HepG2 (cell line): ENCODE results near the gene PPP1R14D. TPM values are rescaled to one million over a fixed set of nuclear protein-coding genes. Genes with fewer than 3 reads are reported as not detected.

Source experiments
- ATF7-NPFF ChIP-seq: sonication (generic); formaldehyde crosslinking; IDR thresholded peaks from 2 replicates; pipeline ENCODE4 v1.8.1; 2023; ENCODE audit warnings: mild to moderate bottlenecking, low read depth, missing genetic modification reagents, moderate library complexity
- ELF1 ChIP-seq: sonication (generic); formaldehyde crosslinking; IDR thresholded peaks from 2 replicates; pipeline ENCODE4 v1.4.0; 2020; ENCODE audit warnings: missing genetic modification reagents
- ESRRA ChIP-seq: sonication (generic); formaldehyde crosslinking; IDR thresholded peaks from 2 replicates; pipeline ENCODE4 v1.5.1; 2020; ENCODE audit warnings: mild to moderate bottlenecking, low read depth, missing genetic modification reagents
- FOSL2 ChIP-seq: sonication (generic); formaldehyde crosslinking; IDR thresholded peaks from 2 replicates; pipeline ENCODE4 v1.4.0; 2020; ENCODE audit warnings: missing genetic modification reagents
- LRRFIP1 ChIP-seq: sonication (generic); formaldehyde crosslinking; conservative IDR thresholded peaks from 2 replicates; pipeline ENCODE4 v1.4.0; 2020; ENCODE audit warnings: missing genetic modification reagents
- MIER2 ChIP-seq: IDR thresholded peaks from 2 replicates; pipeline ENCODE4 v1.6.1; 2016; ENCODE audit warnings: missing biosample characterization, missing genetic modification reagents
- PATZ1 ChIP-seq: sonication (generic); formaldehyde crosslinking; IDR thresholded peaks from 2 replicates; pipeline ENCODE4 v1.4.0; 2020; ENCODE audit warnings: missing genetic modification reagents
- SNAPC5 ChIP-seq: sonication (generic); formaldehyde crosslinking; IDR thresholded peaks from 2 replicates; pipeline ENCODE4 v1.8.1; 2023; ENCODE audit warnings: mild to moderate bottlenecking, missing genetic modification reagents, borderline replicate concordance
- SRSF9 ChIP-seq: fragments of 200-400 bp; formaldehyde crosslinking; IDR thresholded peaks from 2 replicates; pipeline ENCODE4 v1.6.1; 2018; ENCODE audit warnings: borderline replicate concordance, mild to moderate bottlenecking, low read depth, low read length; ENCODE audit not compliant: insufficient read depth, poor library complexity, severe bottlenecking
- TFDP1 ChIP-seq: IDR thresholded peaks from 2 replicates; pipeline ENCODE4 v1.6.1; 2016; ENCODE audit warnings: missing compliant biosample characterization, missing genetic modification reagents, borderline replicate concordance
- ZMYM4 ChIP-seq: sonication (generic); formaldehyde crosslinking; IDR thresholded peaks from 2 replicates; pipeline ENCODE4 v1.8.1; 2023; ENCODE audit warnings: mild to moderate bottlenecking, missing genetic modification reagents
- ZNF44 ChIP-seq: sonication (generic); formaldehyde crosslinking; IDR thresholded peaks from 2 replicates; pipeline ENCODE4 v1.5.1; 2020; ENCODE audit warnings: mild to moderate bottlenecking, missing genetic modification reagents
- ZNF572 ChIP-seq: sonication (generic); formaldehyde crosslinking; IDR thresholded peaks from 2 replicates; pipeline ENCODE4 v1.5.1; 2020; ENCODE audit warnings: mild to moderate bottlenecking, missing genetic modification reagents
- ZNF788 ChIP-seq: sonication (generic); formaldehyde crosslinking; IDR thresholded peaks from 2 replicates; pipeline ENCODE4 v1.5.0; 2020; ENCODE audit warnings: mild to moderate bottlenecking, missing genetic modification reagents, borderline replicate concordance
- polyA plus RNA-seq, 8 experiments: library from polyadenylated mRNA; depleted of rRNA in 3 of 8; stranded (reverse) in 7 of 8; unstranded in 1 of 8; fragments of >200 nt; fragmentation: Illumina TruSeq in 4 of 8; extraction: Trizol in 4 of 8; gene quantifications; 2 replicates each; pipeline versions ENCODE4 v1.2.1 to v1.2.3, GENCODE V29; 2011 to 2016; ENCODE audit warnings: low read depth in 4 of 8, missing spikeins in 1 of 8, mixed read lengths in 1 of 8; ENCODE audit not compliant: insufficient read depth in 1 of 8
- total RNA-seq, 5 experiments: library from RNA; depleted of rRNA; stranded (reverse); fragments of >200 nt; fragmentation: Illumina TruSeq; extraction: Trizol; gene quantifications; 2 replicates each; pipeline ENCODE4 v1.2.3, GENCODE V29; 2016; ENCODE audit warnings: low read depth in 1 of 5
- TF ChIP-seq, protein P1 (sequence below): sonication (generic); formaldehyde crosslinking; IDR thresholded peaks from 2 replicates; pipeline ENCODE4 v1.4.0; 2020; ENCODE audit warnings: missing genetic modification reagents
- TF ChIP-seq, protein P2 (sequence below): IDR thresholded peaks from 2 replicates; pipeline ENCODE4 v1.6.1; 2016; ENCODE audit warnings: mild to moderate bottlenecking, missing biosample characterization, missing genetic modification reagents
- TF ChIP-seq, protein P3 (sequence below): sonication (generic); formaldehyde crosslinking; IDR thresholded peaks from 2 replicates; pipeline ENCODE4 v1.9.0; 2021; ENCODE audit warnings: missing genetic modification reagents, mild to moderate bottlenecking, borderline replicate concordance

The PPP1R14D gene
- total and polyA plus RNA-seq, 2 of the 13 experiments (the other 11 are each of a cell fraction or from before 2014, with no cell fraction given), result 0.53 to 0.55 TPM

- TF ChIP-seq ELF1 (CRISPR knock-in tag) (0 out of 2 replicates have a peak, but pooled peaks have one; percentile 17), LRRFIP1 (CRISPR knock-in tag) (no peak), SRSF9 (no peak), FOSL2 (CRISPR knock-in tag) (peak; percentile 46; the same call in 1 of the 2 replicates), SNAPC5 (no peak), ZNF44 (CRISPR knock-in tag) (no peak), ZNF572 (CRISPR knock-in tag) (no peak), ZMYM4 (CRISPR knock-in tag) (no peak), ZNF788 (CRISPR knock-in tag) (peak; percentile 45; the same call in 1 of the 2 replicates), TFDP1 (CRISPR knock-in tag) (0 out of 2 replicates have a peak, but pooled peaks have one; percentile 21), ESRRA (CRISPR knock-in tag) (no peak), ATF7-NPFF (CRISPR knock-in tag) (no peak), PATZ1 (CRISPR knock-in tag) (peak; percentile 28; the same call in 1 of the 2 replicates), MIER2 (CRISPR knock-in tag) (no peak)
- TF ChIP-seq, protein P1, sequence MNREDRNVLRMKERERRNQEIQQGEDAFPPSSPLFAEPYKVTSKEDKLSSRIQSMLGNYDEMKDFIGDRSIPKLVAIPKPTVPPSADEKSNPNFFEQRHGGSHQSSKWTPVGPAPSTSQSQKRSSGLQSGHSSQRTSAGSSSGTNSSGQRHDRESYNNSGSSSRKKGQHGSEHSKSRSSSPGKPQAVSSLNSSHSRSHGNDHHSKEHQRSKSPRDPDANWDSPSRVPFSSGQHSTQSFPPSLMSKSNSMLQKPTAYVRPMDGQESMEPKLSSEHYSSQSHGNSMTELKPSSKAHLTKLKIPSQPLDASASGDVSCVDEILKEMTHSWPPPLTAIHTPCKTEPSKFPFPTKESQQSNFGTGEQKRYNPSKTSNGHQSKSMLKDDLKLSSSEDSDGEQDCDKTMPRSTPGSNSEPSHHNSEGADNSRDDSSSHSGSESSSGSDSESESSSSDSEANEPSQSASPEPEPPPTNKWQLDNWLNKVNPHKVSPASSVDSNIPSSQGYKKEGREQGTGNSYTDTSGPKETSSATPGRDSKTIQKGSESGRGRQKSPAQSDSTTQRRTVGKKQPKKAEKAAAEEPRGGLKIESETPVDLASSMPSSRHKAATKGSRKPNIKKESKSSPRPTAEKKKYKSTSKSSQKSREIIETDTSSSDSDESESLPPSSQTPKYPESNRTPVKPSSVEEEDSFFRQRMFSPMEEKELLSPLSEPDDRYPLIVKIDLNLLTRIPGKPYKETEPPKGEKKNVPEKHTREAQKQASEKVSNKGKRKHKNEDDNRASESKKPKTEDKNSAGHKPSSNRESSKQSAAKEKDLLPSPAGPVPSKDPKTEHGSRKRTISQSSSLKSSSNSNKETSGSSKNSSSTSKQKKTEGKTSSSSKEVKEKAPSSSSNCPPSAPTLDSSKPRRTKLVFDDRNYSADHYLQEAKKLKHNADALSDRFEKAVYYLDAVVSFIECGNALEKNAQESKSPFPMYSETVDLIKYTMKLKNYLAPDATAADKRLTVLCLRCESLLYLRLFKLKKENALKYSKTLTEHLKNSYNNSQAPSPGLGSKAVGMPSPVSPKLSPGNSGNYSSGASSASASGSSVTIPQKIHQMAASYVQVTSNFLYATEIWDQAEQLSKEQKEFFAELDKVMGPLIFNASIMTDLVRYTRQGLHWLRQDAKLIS (CRISPR knock-in tag), result no peak
- TF ChIP-seq, protein P2, sequence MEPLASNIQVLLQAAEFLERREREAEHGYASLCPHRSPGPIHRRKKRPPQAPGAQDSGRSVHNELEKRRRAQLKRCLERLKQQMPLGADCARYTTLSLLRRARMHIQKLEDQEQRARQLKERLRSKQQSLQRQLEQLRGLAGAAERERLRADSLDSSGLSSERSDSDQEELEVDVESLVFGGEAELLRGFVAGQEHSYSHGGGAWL (CRISPR knock-in tag), result 0 out of 2 replicates have a peak, but pooled peaks have one; percentile 33
- TF ChIP-seq, protein P3, sequence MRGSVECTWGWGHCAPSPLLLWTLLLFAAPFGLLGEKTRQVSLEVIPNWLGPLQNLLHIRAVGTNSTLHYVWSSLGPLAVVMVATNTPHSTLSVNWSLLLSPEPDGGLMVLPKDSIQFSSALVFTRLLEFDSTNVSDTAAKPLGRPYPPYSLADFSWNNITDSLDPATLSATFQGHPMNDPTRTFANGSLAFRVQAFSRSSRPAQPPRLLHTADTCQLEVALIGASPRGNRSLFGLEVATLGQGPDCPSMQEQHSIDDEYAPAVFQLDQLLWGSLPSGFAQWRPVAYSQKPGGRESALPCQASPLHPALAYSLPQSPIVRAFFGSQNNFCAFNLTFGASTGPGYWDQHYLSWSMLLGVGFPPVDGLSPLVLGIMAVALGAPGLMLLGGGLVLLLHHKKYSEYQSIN (CRISPR knock-in tag), result no peak
Observed at GRCh38 chr15:40782609-40783227, 45.8 kb downstream of the PPP1R14D start (continued).
